IMR-90 (cell line): ENCODE results near the gene AHCYL1. TPM values are rescaled to one million over a fixed set of nuclear protein-coding genes. Genes with fewer than 3 reads are reported as not detected.

Source experiments
- ATAC-seq: fragments of 200-7000 bp; cut with Tn5 transposase; 2 replicates; pipeline ENCODE4 v1.9.1; 2020; ENCODE audit warnings: low read depth, mild to moderate bottlenecking, moderate library complexity
- BruUV-seq: library from RNA; stranded (reverse); fragments of 400-500 nt; replicated peaks from 2 replicates; lab custom pipeline; 2021; lab: Mats Ljungman, UMichigan
- CTCF ChIA-PET: fragments of 300-600 bp; formaldehyde crosslinking; extraction: SDS; loops from one replicate; lab custom pipeline; 2021; ENCODE audit warnings: antibody characterized with exemption; lab: Yijun Ruan, JAX
- POLR2A ChIA-PET: fragments of 300-600 bp; sonication (Branson Sonifier 250); formaldehyde crosslinking; loops from one replicate; lab custom pipeline; 2022; ENCODE audit warnings: antibody characterized with exemption; ENCODE audit not compliant: unreplicated experiment; lab: Charles Lee
- DNase-seq: peaks from one replicate; pipeline ENCODE4 v3.0.0; 2013
- H2AFZ ChIP-seq: replicated peaks from 2 replicates; pipeline ENCODE3; 2013; ENCODE audit warnings: low read length, mild to moderate bottlenecking; ENCODE audit not compliant: poor library complexity
- H2AK5ac ChIP-seq: 2 replicates; pipeline ENCODE4 v1.6.1; 2013; ENCODE audit warnings: low read depth, low read length, inconsistent platforms
- H2AK9ac ChIP-seq: replicated peaks from 2 replicates; pipeline ENCODE3; 2013; ENCODE audit warnings: mild to moderate bottlenecking, low read depth, low read length, moderate library complexity; ENCODE audit not compliant: poor library complexity
- H2BK120ac ChIP-seq: 2 replicates; pipeline ENCODE4 v1.6.1; 2013; ENCODE audit warnings: low read depth, low read length, inconsistent platforms
- H2BK15ac ChIP-seq: 3 replicates; pipeline ENCODE4 v1.6.1; 2013; ENCODE audit warnings: low read depth, low read length, inconsistent platforms
- H2BK20ac ChIP-seq: 2 replicates; pipeline ENCODE4 v1.6.1; 2013; ENCODE audit warnings: low read depth, mild to moderate bottlenecking, inconsistent platforms, low read length, moderate library complexity
- H2BK5ac ChIP-seq: 2 replicates; pipeline ENCODE4 v1.6.1; 2013; ENCODE audit warnings: mild to moderate bottlenecking, low read depth, low read length, inconsistent platforms; ENCODE audit not compliant: poor library complexity, severe bottlenecking
- H3K14ac ChIP-seq: replicated peaks from 2 replicates; pipeline ENCODE4 v1.6.1; 2013; ENCODE audit warnings: low read depth, low read length, inconsistent platforms
- H3K18ac ChIP-seq: 2 replicates; pipeline ENCODE4 v1.6.1; 2013; ENCODE audit warnings: low read depth, low read length, control low read depth
- H3K23ac ChIP-seq: 2 replicates; pipeline ENCODE4 v1.6.1; 2013; ENCODE audit warnings: low read depth, low read length, inconsistent platforms
- H3K27ac ChIP-seq: 2 replicates; pipeline ENCODE4 v1.5.1; 2013; ENCODE audit warnings: mild to moderate bottlenecking, control low read depth, low read length; ENCODE audit not compliant: insufficient read depth
- H3K27me3 ChIP-seq: 2 replicates; pipeline ENCODE4 v1.6.1; 2013; ENCODE audit warnings: low read length; ENCODE audit not compliant: control insufficient read depth, insufficient read depth
- H3K36me3 ChIP-seq: 2 replicates; pipeline ENCODE4 v1.6.1; 2013; ENCODE audit warnings: low read length, mixed read lengths; ENCODE audit not compliant: control insufficient read depth, insufficient read depth
- H3K4ac ChIP-seq: 2 replicates; pipeline ENCODE4 v1.6.1; 2013; ENCODE audit warnings: low read depth, low read length, inconsistent platforms
- H3K4me1 ChIP-seq: 2 replicates; pipeline ENCODE4 v1.6.1; 2013; ENCODE audit warnings: low read length, mixed read lengths; ENCODE audit not compliant: control insufficient read depth, insufficient read depth
- H3K4me2 ChIP-seq: 2 replicates; pipeline ENCODE4 v1.6.1; 2013; ENCODE audit warnings: low read depth, mild to moderate bottlenecking, control low read depth, low read length, moderate library complexity
- H3K4me3 ChIP-seq: 2 replicates; pipeline ENCODE4 v1.5.1; 2013; ENCODE audit warnings: low read depth, mild to moderate bottlenecking, control low read depth, low read length, moderate library complexity; ENCODE audit not compliant: insufficient read depth
- H3K56ac ChIP-seq: 2 replicates; pipeline ENCODE4 v1.6.1; 2013; ENCODE audit warnings: low read length, inconsistent platforms; ENCODE audit not compliant: insufficient read depth; ENCODE audit errors: extremely low read depth
- H3K79me1 ChIP-seq, 2 experiments: 2 replicates each; pipeline ENCODE4 v1.6.1; 2013; ENCODE audit warnings: low read length in 2 of 2, inconsistent platforms in 1 of 2, low read depth in 1 of 2
- H3K9ac ChIP-seq: 2 replicates; pipeline ENCODE4 v1.6.1; 2013; ENCODE audit warnings: low read depth, low read length, control low read depth
- H3K9me1 ChIP-seq: 2 replicates; pipeline ENCODE4 v1.6.1; 2013; ENCODE audit warnings: low read length, inconsistent platforms; ENCODE audit not compliant: insufficient read depth
- H3K9me3 ChIP-seq: 2 replicates; pipeline ENCODE4 v1.6.1; 2013; ENCODE audit warnings: low read length; ENCODE audit not compliant: control insufficient read depth, insufficient read depth
- H4K20me1 ChIP-seq: 2 replicates; pipeline ENCODE4 v1.6.1; 2013; ENCODE audit warnings: low read length, inconsistent platforms; ENCODE audit not compliant: insufficient read depth
- H4K5ac ChIP-seq: 2 replicates; pipeline ENCODE4 v1.6.1; 2013; ENCODE audit warnings: mild to moderate bottlenecking, low read depth, low read length, control low read depth
- H4K8ac ChIP-seq, 2 experiments: 2 replicates each; pipeline ENCODE4 v1.6.1; 2013; ENCODE audit warnings: low read depth in 2 of 2, low read length in 2 of 2, control low read depth in 1 of 2, inconsistent platforms in 1 of 2
- H4K91ac ChIP-seq: 2 replicates; pipeline ENCODE4 v1.6.1; 2013; ENCODE audit warnings: low read depth, low read length, inconsistent platforms; ENCODE audit not compliant: insufficient read depth
- MAZ ChIP-seq: IDR thresholded peaks from 2 replicates; pipeline ENCODE4 v1.6.1; 2012; ENCODE audit warnings: low read depth, mild to moderate bottlenecking, low read length, improper control_type of control experiment, moderate library complexity, borderline replicate concordance
- MXI1 ChIP-seq: IDR thresholded peaks from 2 replicates; pipeline ENCODE4 v1.6.1; 2012; ENCODE audit warnings: low read depth, mild to moderate bottlenecking, low read length, moderate library complexity, borderline replicate concordance
- SMC3 ChIP-seq: fragments of 150-350 bp; IDR thresholded peaks from 2 replicates; pipeline ENCODE4 v1.6.1; 2016; ENCODE audit warnings: low read depth, mild to moderate bottlenecking, antibody characterized with exemption, low read length, moderate library complexity
- WGBS, 2 experiments: methylation state at CpG; one replicate each; pipeline versions ENCODE4 v1.1.5 to v1.1.7; 2013; ENCODE audit warnings: missing lambda C conversion rate in 2 of 2; ENCODE audit not compliant: insufficient read length in 1 of 2; ENCODE audit errors: extremely low coverage in 2 of 2; 5-methylcytosine and 5-hydroxymethylcytosine counted together
- dilution Hi-C: fragments of 300-500 bp; cut with HindIII; formaldehyde crosslinking; loops from one replicate; pipeline ENCODE4 v1.14.3; 2018; ENCODE audit warnings: low sequenced_read_pairs; ENCODE audit not compliant: unreplicated experiment
- in situ Hi-C: fragments of 300-500 bp; cut with MboI; formaldehyde crosslinking; loops from 3 replicates; pipeline ENCODE4 v1.14.3; 2019; ENCODE audit warnings: low sequenced_read_pairs, inconsistent platforms, mixed read lengths
- intact Hi-C: fragments of 100-400 bp; cut with micrococcal nuclease; formaldehyde crosslinking; loops from 2 replicates; pipeline ENCODE4 v1.10.0; 2022
- polyA plus RNA-seq, 3 experiments: library from polyadenylated mRNA; depleted of rRNA; stranded (reverse); fragments of >200 nt; gene quantifications; 2 replicates each; pipeline ENCODE4 v1.2.3, GENCODE V29; 2012; ENCODE audit warnings: low replicate concordance in 1 of 3
- total RNA-seq: library from RNA; depleted of rRNA; stranded (reverse); fragments of >200 nt; gene quantifications from 2 replicates; pipeline ENCODE4 v1.2.3, GENCODE V29; 2012

The AHCYL1 gene
- total and polyA plus RNA-seq, 2 of the 4 experiments (the other 2 are of a cell fraction) = 75.1 to 76.0 TPM

DNA sequence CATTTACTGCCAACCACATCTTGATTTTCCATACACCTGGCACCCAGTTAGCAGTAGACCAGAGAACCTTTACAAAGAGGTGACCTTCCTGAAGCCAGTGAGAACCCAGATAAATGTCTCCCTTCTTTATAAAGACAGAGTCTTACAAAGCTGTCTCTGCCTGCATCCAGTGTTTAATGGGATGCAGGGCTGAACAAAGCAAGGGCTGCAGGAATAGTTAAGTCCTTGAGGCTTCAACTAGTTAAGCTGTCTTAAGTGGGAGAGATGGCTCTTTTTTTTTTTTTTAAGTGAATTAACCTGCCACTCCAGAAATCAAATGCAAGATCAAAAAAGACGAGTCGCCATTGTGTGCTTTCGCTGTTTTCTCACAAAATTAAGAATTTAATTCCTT lies 1.5 kb downstream of the AHCYL1 start:
- TF ChIP-seq MXI1 = no peak
- TF ChIP-seq SMC3 = no peak
- no peak for TF ChIP-seq MAZ
- intact Hi-C loops = no loop called here
- Histone ChIP-seq H4K91ac (no peak overlapping the region), H4K8ac (no peak overlapping the region), H3K27ac (no peak overlapping the region; the same call in 1 of the 2 replicates), H3K14ac (peak overlapping the region; percentile 88; the same call in 1 of the 2 replicates), H4K20me1 (peaks cover 37% of the 10 kb centered on the region), H3K9me3 (no peaks in the 10 kb centered on the region), H3K4me3 (peak overlapping the region; percentile 63), H3K23ac (peak overlapping the region; percentile 89), H2BK120ac (no peak overlapping the region), H4K5ac (no peak overlapping the region), H2AFZ (no peak overlapping the region), H3K9ac (peak overlapping the region; percentile 96), H3K36me3 (no peaks in the 10 kb centered on the region; the same call in 1 of the 2 replicates), H3K18ac (no peak overlapping the region), H3K4me1 (peaks cover 13% of the 10 kb centered on the region), H3K9me1 (peaks cover 15% of the 10 kb centered on the region), H2BK5ac (no peak overlapping the region), H2AK9ac (peak overlapping the region; percentile 91), H3K4ac (0 out of 2 replicates have a peak overlapping the region, but pooled peaks have one; percentile 24), H3K27me3 (no peaks in the 10 kb centered on the region), H3K56ac (peak overlapping the region; percentile 10; the same call in 1 of the 2 replicates), H2AK5ac (no peak overlapping the region), H3K4me2 (peak overlapping the region; percentile 100), H3K79me1 (peaks cover 15 to 57% of the 10 kb centered on the region in 2 experiments), H2BK15ac (no peak overlapping the region), H2BK20ac (no peak overlapping the region)
- CTCF ChIA-PET = interaction anchor here (0.6 to 3.6 kb wide), 4 partner anchors 18 to 209 kb away, joined by 3 to 69 read pairs (median 12); no protein-coding TSS in a partner anchor
- no peak for DNase-seq
- POLR2A ChIA-PET = no interaction called here
- dilution Hi-C loops = no loop called here
- no CpG with 5 or more reads among the region's 3 CpGs for WGBS, 2 experiments
- BruUV-seq = no TSS peak
- in situ Hi-C loops = loop anchor here (5.0 kb wide), 2 partner anchors 209 to 439 kb away; partner anchors contain the start of gene GNAI3
- ATAC-seq = no peak
